ENCODE measurements around the gene DDX4. TPM values are rescaled to one million over a fixed set of nuclear protein-coding genes. Genes with fewer than 3 reads are reported as not detected.

Gene DDX4
- total and polyA plus RNA-seq, 7 donors, result 0.33 TPM; not detected in 6

GRCh38 chr5:55864606-55865541 is 127.0 kb downstream of the DDX4 start:
- no peak overlapping the region for H3K27ac ChIP-seq
- intact Hi-C loops (cut with DNase I), result no loop called here
- H3K4me1 ChIP-seq, result peaks cover 0 to 7% (median 0%) of the 10 kb centered on the region in 4 donors
- H3K27me3 ChIP-seq, result no peaks in the 10 kb centered on the region
- no peaks in the 10 kb centered on the region for H3K36me3 ChIP-seq
- no peaks in the 10 kb centered on the region for H3K9me3 ChIP-seq
- DNase-seq, result no peak
- TF ChIP-seq POLR2A (IDR thresholded peaks at IDR 0.05) (no peak), CTCF (IDR thresholded peaks at IDR 0.05) (no peak), POLR2AphosphoS5 (IDR thresholded peaks at IDR 0.05) (no peak), EP300 (IDR thresholded peaks at IDR 0.05) (no peak)
- no peak overlapping the region for H3K4me3 ChIP-seq
- 78 to 85% methylated on average over 9 of the region's 9 CpGs for WGBS, 2 donors

GRCh38 chr5:55865831-55866230 is 128.0 kb downstream of the DDX4 start:
- Histone ChIP-seq H3K27me3 (no peaks in the 10 kb centered on the region), H3K4me3 (no peak overlapping the region), H3K4me1 (peaks cover 0 to 7% (median 0%) of the 10 kb centered on the region in 4 donors), H3K36me3 (no peaks in the 10 kb centered on the region), H3K9me3 (no peaks in the 10 kb centered on the region), H3K27ac (no peak overlapping the region)
- intact Hi-C loops (cut with DNase I), result no loop called here
- WGBS, 2 donors, result 86 to 91% methylated on average over 3 of the region's 3 CpGs
- no peak for TF ChIP-seq POLR2A (IDR thresholded peaks at IDR 0.05)
- TF ChIP-seq CTCF (IDR thresholded peaks at IDR 0.05), result no peak
- TF ChIP-seq EP300 (IDR thresholded peaks at IDR 0.05), result no peak
- TF ChIP-seq POLR2AphosphoS5 (IDR thresholded peaks at IDR 0.05), result no peak
- DNase-seq, result no peak

GRCh38 chr5:55866485-55866884 is 128.6 kb downstream of the DDX4 start:
- Histone ChIP-seq H3K4me1 (peaks cover 0 to 7% (median 0%) of the 10 kb centered on the region in 4 donors), H3K27ac (no peak overlapping the region), H3K36me3 (no peaks in the 10 kb centered on the region), H3K4me3 (no peak overlapping the region), H3K9me3 (no peaks in the 10 kb centered on the region), H3K27me3 (no peaks in the 10 kb centered on the region)
- TF ChIP-seq CTCF (IDR thresholded peaks at IDR 0.05) (no peak), EP300 (IDR thresholded peaks at IDR 0.05) (no peak), POLR2A (IDR thresholded peaks at IDR 0.05) (no peak), POLR2AphosphoS5 (IDR thresholded peaks at IDR 0.05) (no peak)
- DNase-seq, result no peak
- intact Hi-C loops (cut with DNase I), result no loop called here
- 95 to 96% methylated on average over 8 of the region's 8 CpGs for WGBS, 2 donors

Small RNA genes lying within 50 kb of the gene (small RNA-seq; reads per million reads assigned to genes)
- 0 reads per million in 3 donors for gene AC016632.1
- gene RNA5SP183, result 0 reads per million in 3 donors

Other genes with a start within 250 kb of the DDX4 start
- 100 to 1,000 TPM; 264 to 355 (median 310) TPM for gene PLPP1, start 203.1 kb upstream of the DDX4 start, total RNA-seq
- 10 to 100 TPM; 44.2 to 84.3 (median 47.4) TPM for gene PLPP1, start 203.1 kb upstream of the DDX4 start, polyA plus RNA-seq
- 10 to 100 TPM; 12.5 to 56.5 (median 21.9) TPM for gene SLC38A9, start 25.7 kb upstream of the DDX4 start, total RNA-seq
- gene SLC38A9, start 25.7 kb upstream of the DDX4 start, polyA plus RNA-seq, result 10 to 100 TPM in 1 of 3 donors, 1 to 10 TPM in 2; 2.4 to 10.2 (median 3.0) TPM
- 1 to 10 TPM in 2 of 4 donors, under 1 TPM in 1, not detected in 1; 0.36 to 3.3 (median 2.7) TPM for gene IL31RA, start 113.3 kb downstream of the DDX4 start, total RNA-seq
- gene IL31RA, start 113.3 kb downstream of the DDX4 start, polyA plus RNA-seq, result under 1 TPM in 1 of 3 donors, not detected in 2; 0.09 TPM